Adipocyte (in vitro differentiated cells): ENCODE measurements around the gene MIF.
"Not testable (repeated sequence)": the region's sequence is repeated elsewhere in the genome, so short reads cannot be mapped to it uniquely, and the experiment has no call there.

ENCODE experiments used
- DNase-seq: peaks from one replicate; pipeline ENCODE4 v3.0.0-alpha.2; 2015; ENCODE audit warnings: low read depth
- H3K27me3 ChIP-seq: replicated peaks from 2 replicates; pipeline ENCODE4 v1.7.0; 2013; ENCODE audit warnings: mild to moderate bottlenecking, low read length, moderate library complexity; ENCODE audit not compliant: control insufficient read depth, insufficient read depth
- H3K36me3 ChIP-seq: 2 replicates; pipeline ENCODE4 v1.7.0; 2013; ENCODE audit warnings: low read length, mild to moderate bottlenecking, moderate library complexity; ENCODE audit not compliant: control insufficient read depth, insufficient read depth, severe bottlenecking
- H3K4me1 ChIP-seq: 2 replicates; pipeline ENCODE4 v1.7.0; 2013; ENCODE audit warnings: mild to moderate bottlenecking, low read length, moderate library complexity; ENCODE audit not compliant: control insufficient read depth, insufficient read depth
- H3K4me3 ChIP-seq: 2 replicates; pipeline ENCODE4 v1.7.0; 2013; ENCODE audit warnings: mild to moderate bottlenecking, low read length, moderate library complexity
- H3K9ac ChIP-seq: 2 replicates; pipeline ENCODE4 v1.7.0; 2013; ENCODE audit warnings: mild to moderate bottlenecking, low read length, moderate library complexity
- H3K9me3 ChIP-seq: 2 replicates; pipeline ENCODE4 v1.7.0; 2013; ENCODE audit warnings: mild to moderate bottlenecking, low read length, moderate library complexity; ENCODE audit not compliant: control insufficient read depth

MIF gene

DNA sequence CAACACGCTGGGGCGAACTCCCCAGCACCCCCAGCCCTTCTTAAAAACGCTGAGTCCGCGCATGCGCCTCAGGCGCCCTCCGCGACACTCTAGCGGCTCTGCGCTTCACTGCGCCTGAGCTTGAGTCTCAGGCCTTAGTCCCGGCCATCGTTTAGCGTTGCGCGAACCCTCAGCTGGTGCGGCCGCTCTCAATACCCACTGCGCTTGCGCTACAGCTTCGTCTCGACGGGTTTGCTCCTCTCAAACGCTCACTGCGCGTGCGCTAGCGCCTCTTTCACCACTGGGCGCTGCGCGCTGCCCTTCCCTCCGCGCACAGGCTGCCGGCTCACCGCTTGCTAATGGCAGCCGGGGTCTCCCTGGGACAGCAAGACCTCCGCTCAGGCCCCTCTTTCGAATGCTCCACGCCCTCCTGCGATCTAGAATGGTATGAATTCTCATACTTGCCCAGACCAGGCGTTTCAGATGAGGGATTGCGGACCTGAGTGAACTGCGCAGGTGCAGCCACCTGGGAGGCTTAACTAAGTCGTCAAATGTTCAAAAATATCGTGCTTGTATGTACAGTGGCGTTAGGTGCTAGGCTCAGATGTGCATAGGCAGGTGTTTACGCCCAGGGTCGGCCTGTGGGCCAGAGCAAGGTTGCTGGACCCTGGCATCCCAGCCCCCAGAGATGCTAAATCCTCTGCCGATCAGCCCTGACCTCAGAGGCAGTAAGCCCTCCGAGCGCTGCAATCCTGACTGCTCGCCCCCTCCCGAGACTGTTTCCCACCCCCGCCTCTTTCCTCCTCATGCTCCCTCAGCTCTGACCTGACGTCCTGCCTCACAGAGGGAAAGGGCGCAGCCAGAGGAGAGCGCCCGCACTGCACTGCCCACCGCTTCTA lies 36.3 kb upstream of the MIF start, which contains the start of gene SLC2A11:
TSS of gene SLC2A11 (plus strand) at position 270 of the 878 bp plus-strand sequence. CDS start at position 395, 125 bp downstream.
- H3K9me3 ChIP-seq = no peaks in the 10 kb centered on the region
- H3K9ac ChIP-seq = peak within 1 kb of the TSS; percentile 88
- peaks cover 16% of the 10 kb centered on the region for H3K4me1 ChIP-seq
- peak; percentile 99 for DNase-seq
- no peaks in the 10 kb centered on the region for H3K27me3 ChIP-seq
- peak within 1 kb of the TSS; percentile 87 for H3K4me3 ChIP-seq
- no peaks in the 10 kb centered on the region for H3K36me3 ChIP-seq

DNA sequence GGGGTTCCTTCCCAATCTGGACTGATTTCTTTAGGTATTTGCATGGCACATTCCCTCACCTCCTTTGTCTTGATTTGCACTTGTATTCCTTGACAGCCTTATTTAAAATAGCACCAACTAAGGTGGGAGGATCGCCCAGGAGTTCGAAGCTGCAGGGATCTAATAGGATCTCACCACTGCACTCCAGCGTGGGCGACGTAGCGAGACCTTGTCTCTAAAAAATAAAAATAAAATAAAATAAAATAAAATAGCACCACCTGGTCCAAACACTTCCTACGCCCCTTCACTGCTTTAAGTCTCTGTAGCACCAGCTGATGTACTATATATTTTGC lies 35.7 kb upstream of the MIF start:
- Histone ChIP-seq H3K4me1 (peaks cover 16% of the 10 kb centered on the region), H3K9me3 (no peaks in the 10 kb centered on the region), H3K27me3 (no peaks in the 10 kb centered on the region), H3K4me3 (peak overlapping the region; percentile 87), H3K9ac (peak overlapping the region; percentile 88), H3K36me3 (no peaks in the 10 kb centered on the region)
- no peak for DNase-seq

DNA sequence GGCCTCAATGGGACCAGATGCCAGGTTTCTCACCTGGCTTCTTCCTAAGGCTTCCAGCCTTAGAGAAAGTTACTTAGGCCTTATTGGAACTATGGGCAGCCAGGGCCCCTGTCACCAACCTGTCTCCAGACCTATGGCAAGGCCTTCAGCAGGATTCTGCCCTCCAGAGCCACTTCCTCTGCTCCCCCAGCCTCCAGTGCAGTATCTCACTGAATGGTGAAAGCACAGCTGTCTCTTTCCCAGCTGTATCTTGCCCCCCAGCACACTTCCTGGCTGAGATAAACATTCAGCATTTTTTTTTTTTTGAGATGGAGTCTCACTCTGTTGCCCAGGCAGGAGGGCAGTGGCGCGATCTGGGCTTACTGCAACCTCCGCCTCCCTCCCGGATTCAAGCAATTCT lies 35.0 kb upstream of the MIF start:
- Histone ChIP-seq H3K4me1 (peaks cover 16% of the 10 kb centered on the region), H3K4me3 (no peak overlapping the region), H3K9ac (no peak overlapping the region), H3K36me3 (no peaks in the 10 kb centered on the region), H3K9me3 (no peaks in the 10 kb centered on the region), H3K27me3 (no peaks in the 10 kb centered on the region)
- no peak for DNase-seq

DNA sequence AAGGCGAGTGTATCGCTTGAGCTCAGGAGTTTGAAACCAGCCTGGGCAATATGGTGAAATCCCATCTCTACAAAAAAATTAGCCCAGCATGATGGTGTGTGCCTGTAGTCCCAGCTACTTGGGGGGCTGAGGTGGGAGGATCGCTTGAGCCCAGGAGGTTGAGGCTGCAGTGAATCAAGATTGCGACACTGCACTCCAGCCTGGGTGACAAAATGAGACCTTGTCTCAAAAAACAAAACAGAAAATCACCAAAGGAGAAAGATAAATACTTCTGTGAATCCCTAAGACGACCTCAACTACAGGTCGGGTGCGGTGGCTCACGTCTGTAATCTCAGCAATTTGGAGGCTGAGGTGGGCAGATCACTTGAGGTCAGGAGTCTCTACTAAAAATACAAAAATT lies 34.0 kb upstream of the MIF start:
- DNase-seq, H3K36me3 ChIP-seq: not testable (repeated sequence)

DNA sequence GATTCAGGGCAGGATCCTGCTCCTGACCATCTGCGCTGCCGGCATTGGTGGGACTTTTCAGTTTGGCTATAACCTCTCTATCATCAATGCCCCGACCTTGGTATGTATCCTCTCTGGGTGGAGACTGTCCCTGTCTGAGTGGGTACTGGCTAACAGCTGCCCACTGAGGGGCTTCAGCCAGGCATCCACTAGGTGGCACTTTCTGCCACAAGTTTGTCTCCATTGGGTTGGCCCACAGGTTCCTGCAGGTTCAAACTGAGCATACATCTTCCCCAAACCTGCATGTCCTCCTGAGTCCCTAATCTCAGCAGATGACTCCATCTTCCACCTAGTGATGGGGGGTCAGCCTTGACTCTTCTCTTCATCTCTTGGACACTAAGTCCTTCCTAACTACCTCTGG lies 32.1 kb upstream of the MIF start:
- no peaks in the 10 kb centered on the region for H3K9me3 ChIP-seq
- H3K4me3 ChIP-seq = no peak overlapping the region
- H3K4me1 ChIP-seq = peaks cover 9% of the 10 kb centered on the region
- DNase-seq = peak; percentile 52
- H3K27me3 ChIP-seq = no peaks in the 10 kb centered on the region
- H3K36me3 ChIP-seq = no peaks in the 10 kb centered on the region
- no peak overlapping the region for H3K9ac ChIP-seq

More for the DNA sequence above, 34.0 kb upstream of the MIF start:
- H3K27me3 ChIP-seq, H3K4me3 ChIP-seq, H3K9me3 ChIP-seq, H3K9ac ChIP-seq: not testable (repeated sequence)
- H3K4me1 ChIP-seq = peaks cover 16% of the 10 kb centered on the region

DNA sequence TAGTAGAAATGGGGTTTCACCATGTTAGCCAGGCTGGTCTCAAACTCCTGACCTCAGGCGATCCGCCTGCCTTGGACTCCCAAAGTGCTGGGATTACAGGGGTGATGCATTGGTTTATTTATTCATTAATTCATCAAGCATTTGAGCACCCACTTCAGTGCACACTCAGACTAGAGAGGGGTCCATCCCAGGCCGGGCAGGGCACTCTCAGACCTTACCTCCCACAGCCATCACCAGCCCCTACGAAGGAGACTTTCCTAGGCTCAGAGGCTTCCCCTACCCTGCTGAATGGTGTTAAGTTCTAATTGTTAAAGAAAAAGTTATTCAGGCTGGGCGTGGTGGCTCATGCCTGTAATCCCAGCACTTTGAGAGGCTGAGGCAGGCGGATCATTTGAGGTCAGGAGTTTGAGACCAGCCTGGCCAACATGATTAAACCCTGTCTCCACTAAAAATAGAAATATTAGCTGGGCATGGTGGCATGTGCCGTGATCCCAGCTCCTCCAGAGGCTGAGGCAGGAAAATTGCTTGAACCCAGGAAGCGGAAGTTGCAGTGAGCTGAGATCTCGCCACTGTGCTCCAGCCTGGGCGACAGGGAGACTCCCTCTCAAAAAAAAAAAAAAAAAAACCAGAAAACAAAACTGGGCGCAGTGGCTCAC lies 29.6 kb upstream of the MIF start:
- not testable (repeated sequence) for H3K9me3 ChIP-seq, H3K36me3 ChIP-seq

DNA sequence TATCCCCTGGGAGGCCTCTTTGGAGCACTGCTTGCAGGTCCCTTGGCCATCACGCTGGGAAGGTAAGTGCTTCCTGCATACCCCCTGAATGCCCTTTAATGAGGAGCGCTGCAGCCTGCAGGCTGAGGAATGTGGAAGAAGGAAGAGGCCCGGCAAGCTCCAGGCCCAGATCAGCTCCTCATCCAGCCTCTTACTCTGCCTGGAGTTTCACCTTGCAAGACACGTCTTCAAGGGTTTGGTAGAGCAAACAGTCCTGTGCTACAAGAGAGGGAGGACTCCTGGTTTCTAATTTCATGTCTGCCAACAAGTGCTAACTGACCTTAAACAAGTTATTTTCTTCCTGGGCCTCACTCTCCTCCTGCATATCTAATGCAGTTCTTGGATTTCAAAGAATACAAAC lies 25.6 kb upstream of the MIF start:
- no peaks in the 10 kb centered on the region for H3K9me3 ChIP-seq
- no peak for DNase-seq
- H3K9ac ChIP-seq = no peak overlapping the region
- H3K36me3 ChIP-seq = peaks cover 12% of the 10 kb centered on the region
- H3K4me1 ChIP-seq = no peaks in the 10 kb centered on the region
- H3K27me3 ChIP-seq = no peaks in the 10 kb centered on the region
- H3K4me3 ChIP-seq = no peak overlapping the region

More for the DNA sequence above, 29.6 kb upstream of the MIF start:
- not testable (repeated sequence) for H3K4me1 ChIP-seq, DNase-seq, H3K27me3 ChIP-seq, H3K9ac ChIP-seq, H3K4me3 ChIP-seq

DNA sequence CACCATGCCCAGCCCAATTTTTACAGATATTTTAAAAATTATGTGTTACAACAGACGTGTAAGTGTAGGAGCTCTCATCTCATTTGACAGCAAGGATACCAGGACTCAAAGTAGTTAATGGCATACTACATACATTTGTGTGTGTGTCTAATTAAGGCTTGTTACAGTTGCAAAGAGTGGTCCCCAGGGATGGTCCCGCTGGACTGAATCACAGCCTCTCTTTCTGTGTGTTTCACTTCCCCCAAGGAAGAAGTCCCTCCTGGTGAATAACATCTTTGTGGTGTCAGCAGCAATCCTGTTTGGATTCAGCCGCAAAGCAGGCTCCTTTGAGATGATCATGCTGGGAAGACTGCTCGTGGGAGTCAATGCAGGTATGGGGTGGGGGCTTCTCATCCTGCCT lies 19.3 kb upstream of the MIF start:
- no peaks in the 10 kb centered on the region for H3K27me3 ChIP-seq
- no peaks in the 10 kb centered on the region for H3K9me3 ChIP-seq
- no peak for DNase-seq
- no peak overlapping the region for H3K9ac ChIP-seq
- H3K4me1 ChIP-seq = no peaks in the 10 kb centered on the region
- H3K36me3 ChIP-seq = peaks cover 2% of the 10 kb centered on the region
- H3K4me3 ChIP-seq = no peak overlapping the region

DNA sequence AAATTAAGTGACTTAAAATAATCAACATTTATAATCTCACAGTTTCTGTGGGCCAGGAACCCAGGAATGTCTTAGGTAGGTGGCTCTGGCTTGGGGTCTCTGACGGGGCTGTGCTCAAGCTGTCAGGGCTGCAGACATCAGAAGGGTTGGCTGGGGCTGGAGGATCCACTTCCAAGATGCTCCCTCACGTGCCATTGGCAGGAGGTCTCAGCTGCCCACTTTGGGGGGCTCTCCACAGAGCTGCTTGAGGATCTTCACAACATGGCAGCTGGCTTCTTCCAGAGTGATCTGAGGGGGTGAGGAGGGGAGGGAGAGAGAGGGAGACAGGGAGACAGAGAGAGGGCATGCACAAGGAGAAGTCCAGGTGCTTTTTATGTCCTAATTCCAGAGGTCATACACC lies 18.4 kb upstream of the MIF start:
- H3K9me3 ChIP-seq = no peaks in the 10 kb centered on the region
- no peak overlapping the region for H3K9ac ChIP-seq
- no peaks in the 10 kb centered on the region for H3K4me1 ChIP-seq
- no peak overlapping the region for H3K4me3 ChIP-seq
- no peaks in the 10 kb centered on the region for H3K27me3 ChIP-seq
- no peaks in the 10 kb centered on the region for H3K36me3 ChIP-seq
- DNase-seq = no peak

DNA sequence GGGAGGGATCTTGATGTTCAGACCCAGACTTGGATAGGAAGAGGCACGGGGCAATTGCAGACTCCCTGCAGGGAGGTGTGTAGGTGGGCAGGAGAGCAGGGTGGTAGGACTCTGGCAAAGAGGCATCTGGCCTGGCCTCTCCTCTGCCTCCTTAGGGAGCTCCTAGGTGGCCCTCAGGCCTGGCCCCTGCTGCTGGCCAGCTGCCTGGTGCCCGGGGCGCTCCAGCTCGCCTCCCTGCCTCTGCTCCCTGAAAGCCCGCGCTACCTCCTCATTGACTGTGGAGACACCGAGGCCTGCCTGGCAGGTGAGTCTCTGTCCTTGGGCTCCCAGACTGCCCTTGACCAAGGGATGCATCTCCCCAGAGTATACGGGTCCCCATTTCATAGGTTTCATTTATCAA lies 16.6 kb upstream of the MIF start:
- Histone ChIP-seq H3K36me3 (no peaks in the 10 kb centered on the region), H3K9ac (no peak overlapping the region), H3K4me3 (no peak overlapping the region), H3K4me1 (no peaks in the 10 kb centered on the region), H3K9me3 (no peaks in the 10 kb centered on the region), H3K27me3 (no peaks in the 10 kb centered on the region)
- DNase-seq = no peak

DNA sequence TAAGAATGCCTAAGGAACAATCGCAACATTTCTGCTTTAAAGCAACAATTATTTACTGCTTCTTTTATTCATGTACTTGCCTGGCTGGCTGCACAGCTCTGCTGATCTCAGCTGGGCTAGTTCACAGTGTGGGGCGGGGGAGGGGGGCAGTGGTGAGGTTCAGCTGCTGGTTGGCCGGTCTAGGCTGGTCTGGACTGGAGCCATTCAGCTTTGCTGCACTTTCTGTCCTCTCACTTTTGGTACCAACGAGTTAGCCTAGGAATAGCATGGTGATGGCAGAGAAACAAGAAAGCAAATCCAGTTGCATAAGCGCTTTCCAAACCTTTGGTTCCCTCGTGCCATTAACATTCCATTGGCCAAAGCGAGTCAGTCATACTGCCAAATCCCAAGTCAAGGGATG lies 16.0 kb upstream of the MIF start:
- Histone ChIP-seq H3K9me3 (no peaks in the 10 kb centered on the region), H3K4me1 (no peaks in the 10 kb centered on the region), H3K4me3 (no peak overlapping the region), H3K36me3 (no peaks in the 10 kb centered on the region), H3K9ac (no peak overlapping the region), H3K27me3 (no peaks in the 10 kb centered on the region)
- no peak for DNase-seq
